SK-N-SH (cell line): ENCODE measurements around the gene CDCP1. TPM values are rescaled to one million over a fixed set of nuclear protein-coding genes. Genes with fewer than 3 reads are reported as not detected.
A peak's percentile ranks its signal among the peaks of the same experiment; 100 is the strongest.
"Not testable (repeated sequence)": the region's sequence is repeated elsewhere in the genome, so short reads cannot be mapped to it uniquely, and the experiment has no call there.

Source experiments
- CTCF ChIA-PET: fragments of 300-600, 350-600 bp; formaldehyde crosslinking; extraction: SDS; loops from one replicate; lab custom pipeline; 2021; lab: Yijun Ruan, JAX
- POLR2A ChIA-PET: fragments of 350-600 bp; sonication (Branson Sonifier 250); formaldehyde crosslinking; extraction: SDS; loops from one replicate; lab custom pipeline; 2020; ENCODE audit warnings: antibody characterized with exemption, inconsistent platforms; lab: Yijun Ruan, JAX
- DNase-seq: peaks from one replicate; pipeline ENCODE4 v3.0.0; 2012
- H2AFZ ChIP-seq: fragments of 200-600 bp; sonication (generic); 2 replicates; pipeline ENCODE4 v1.8.1; 2016; ENCODE audit warnings: antibody characterized with exemption, mild to moderate bottlenecking, low read depth
- H3F3A ChIP-seq: fragments of 200-600 bp; sonication (generic); replicated peaks from 2 replicates; pipeline ENCODE3; 2016; ENCODE audit warnings: antibody characterized with exemption, mild to moderate bottlenecking; ENCODE audit not compliant: insufficient read depth
- H3K27ac ChIP-seq, 2 experiments: fragments of 200-500 bp in 1 of 2; fragments of 200-600 bp in 1 of 2; sonication (Bioruptor generic) in 1 of 2; sonication (generic), shearing (Covaris generic) in 1 of 2; 2 replicates each; pipeline versions ENCODE4 v1.5.1 to v1.6.1; 2014 to 2016; ENCODE audit warnings: low read depth in 2 of 2, inconsistent platforms in 1 of 2, low read length in 1 of 2, mild to moderate bottlenecking in 1 of 2, mixed read lengths in 1 of 2
- H3K27me3 ChIP-seq: fragments of 200-600 bp; sonication (generic), shearing (Covaris generic); 2 replicates; pipeline ENCODE4 v1.6.1; 2016; ENCODE audit warnings: mixed run types; ENCODE audit not compliant: insufficient read depth
- H3K36me3 ChIP-seq, 2 experiments: fragments of 200-500 bp in 1 of 2; fragments of 200-600 bp in 1 of 2; sonication (Bioruptor generic) in 1 of 2; sonication (generic) in 1 of 2; replicated peaks in 1 of 2; 2 replicates each; pipeline versions ENCODE3 to v1.5.1; 2014 to 2016; ENCODE audit warnings: low read length in 1 of 2, mild to moderate bottlenecking in 1 of 2; ENCODE audit not compliant: insufficient read depth in 2 of 2, control insufficient read depth in 1 of 2
- H3K4me1 ChIP-seq, 2 experiments: fragments of 200-500 bp in 1 of 2; fragments of 200-600 bp in 1 of 2; sonication (Bioruptor generic) in 1 of 2; sonication (generic), shearing (Covaris generic) in 1 of 2; 2 replicates each; pipeline versions ENCODE4 v1.5.1 to v1.6.1; 2014 to 2016; ENCODE audit warnings: low read depth in 1 of 2, low read length in 1 of 2, mixed run types in 1 of 2; ENCODE audit not compliant: insufficient read depth in 2 of 2, control insufficient read depth in 1 of 2
- H3K4me2 ChIP-seq: fragments of 200-600 bp; sonication (generic), shearing (Covaris generic); 2 replicates; pipeline ENCODE4 v1.6.1; 2017; ENCODE audit warnings: mixed run types
- H3K4me3 ChIP-seq, 2 experiments: fragments of 200-500 bp in 1 of 2; fragments of 200-600 bp in 1 of 2; sonication (Bioruptor generic) in 1 of 2; sonication (generic), shearing (Covaris generic) in 1 of 2; 2 replicates each; pipeline versions ENCODE4 v1.5.1 to v1.8.1; 2014 to 2016; ENCODE audit warnings: low read depth in 2 of 2, inconsistent platforms in 1 of 2, low read length in 1 of 2, mild to moderate bottlenecking in 1 of 2, mixed read lengths in 1 of 2, moderate library complexity in 1 of 2
- H3K79me2 ChIP-seq: fragments of 200-600 bp; sonication (generic); 2 replicates; pipeline ENCODE4 v1.8.1; 2017; ENCODE audit warnings: mild to moderate bottlenecking; ENCODE audit not compliant: insufficient read depth
- H3K9ac ChIP-seq: fragments of 200-600 bp; sonication (generic); 2 replicates; pipeline ENCODE4 v1.6.1; 2017; ENCODE audit warnings: mixed run types
- H3K9me2 ChIP-seq: fragments of 200-600 bp; sonication (generic); 2 replicates; pipeline ENCODE4 v1.6.1; 2017; ENCODE audit warnings: mixed run types
- H3K9me3 ChIP-seq: fragments of 200-600 bp; sonication (generic); 2 replicates; pipeline ENCODE4 v1.6.1; 2017; ENCODE audit warnings: mixed run types, mild to moderate bottlenecking, moderate library complexity
- H4K20me1 ChIP-seq: fragments of 200-600 bp; sonication (generic); 2 replicates; pipeline ENCODE4 v1.6.1; 2017; ENCODE audit warnings: mild to moderate bottlenecking, mixed run types; ENCODE audit not compliant: insufficient read depth
- CTCF ChIP-seq: fragments of 200-600 bp; sonication (generic); IDR thresholded peaks from 2 replicates; pipeline ENCODE4 v1.6.1; 2017; ENCODE audit warnings: antibody characterized with exemption, mild to moderate bottlenecking, moderate library complexity
- ELF1 ChIP-seq: IDR thresholded peaks from 2 replicates; pipeline ENCODE4 v1.4.0; 2012
- FOSL2 ChIP-seq: IDR thresholded peaks from 2 replicates; pipeline ENCODE4 v1.4.0; 2012; ENCODE audit warnings: low read depth, mild to moderate bottlenecking, moderate library complexity, borderline replicate concordance
- FOXM1 ChIP-seq: IDR thresholded peaks from 2 replicates; pipeline ENCODE4 v1.4.0; 2012; ENCODE audit warnings: low read depth, mild to moderate bottlenecking
- GABPA ChIP-seq: IDR thresholded peaks from 2 replicates; pipeline ENCODE4 v1.4.0; 2012; ENCODE audit warnings: low read depth, mild to moderate bottlenecking
- IRF3 ChIP-seq: fragments of 150-350 bp; IDR thresholded peaks from 2 replicates; pipeline ENCODE4 v1.6.1; 2016; ENCODE audit warnings: mild to moderate bottlenecking, low read depth, low read length
- JUND ChIP-seq: IDR thresholded peaks from 2 replicates; pipeline ENCODE4 v1.4.0; 2012
- PBX3 ChIP-seq: IDR thresholded peaks from 2 replicates; pipeline ENCODE4; 2012
- RXRA ChIP-seq: IDR thresholded peaks from 2 replicates; pipeline ENCODE4 v1.4.0; 2012; ENCODE audit warnings: low read depth, mild to moderate bottlenecking, borderline replicate concordance
- TEAD4 ChIP-seq: IDR thresholded peaks from 2 replicates; pipeline ENCODE4 v1.4.0; 2012; ENCODE audit warnings: mild to moderate bottlenecking, borderline replicate concordance; ENCODE audit not compliant: insufficient read depth
- YY1 ChIP-seq: IDR thresholded peaks from 2 replicates; pipeline ENCODE4 v1.4.0; 2012; ENCODE audit warnings: low read depth, mild to moderate bottlenecking
- ZBTB33 ChIP-seq: IDR thresholded peaks from 2 replicates; pipeline ENCODE4 v1.4.0; 2012; ENCODE audit warnings: low read depth, borderline replicate concordance
- WGBS: methylation state at CpG from one replicate; pipeline ENCODE4 v1.1.6; 2017; ENCODE audit warnings: low lambda C conversion rate; 5-methylcytosine and 5-hydroxymethylcytosine counted together
- polyA plus RNA-seq, 3 experiments: library from polyadenylated mRNA; depleted of rRNA; stranded (reverse); fragments of >200 nt; gene quantifications; 2 replicates each; pipeline ENCODE4 v1.2.3, GENCODE V29; 2012

Gene CDCP1
- polyA plus RNA-seq, 1 of the 3 experiments (the other 2 are of a cell fraction): 3.6 TPM

GRCh38 chr3:45078910-45079522 is 67.2 kb downstream of the CDCP1 start:
- no peaks in the 10 kb centered on the region for H3K9me2 ChIP-seq
- CTCF ChIA-PET: interaction anchor here (1.2 kb wide), 1 partner anchor 131 kb away, joined by 3 read pairs; no protein-coding TSS in a partner anchor

GRCh38 chr3:45078256-45078655 is 67.9 kb downstream of the CDCP1 start:
- CTCF ChIA-PET, H3K9ac ChIP-seq, H4K20me1 ChIP-seq, H3K4me3 ChIP-seq, H3K27me3 ChIP-seq, DNase-seq, H3F3A ChIP-seq, H3K27ac ChIP-seq, H3K79me2 ChIP-seq, POLR2A ChIA-PET, H3K36me3 ChIP-seq, H2AFZ ChIP-seq, H3K9me3 ChIP-seq, H3K9me2 ChIP-seq, H3K4me1 ChIP-seq, H3K4me2 ChIP-seq: not testable (repeated sequence)
- 0% methylated on average over 1 of the region's 1 CpG for WGBS

More at GRCh38 chr3:45078910-45079522, 67.2 kb downstream of the CDCP1 start:
- H3F3A ChIP-seq: no peaks in the 10 kb centered on the region
- no peaks in the 10 kb centered on the region for H3K27me3 ChIP-seq
- H3K79me2 ChIP-seq: no peaks in the 10 kb centered on the region
- POLR2A ChIA-PET: no interaction called here
- H4K20me1 ChIP-seq: no peaks in the 10 kb centered on the region
- 75% methylated on average over 7 of the region's 8 CpGs for WGBS
- H3K36me3 ChIP-seq: no peaks in the 10 kb centered on the region
- no peak for DNase-seq
- no peak overlapping the region for H3K4me3 ChIP-seq
- no peak overlapping the region for H2AFZ ChIP-seq
- no peaks in the 10 kb centered on the region for H3K9me3 ChIP-seq
- peaks cover 0 to 4% of the 10 kb centered on the region in 2 experiments; a peak in 2 of 4 replicates for H3K4me1 ChIP-seq
- H3K9ac ChIP-seq: no peak overlapping the region
- TF ChIP-seq YY1 (no peak), JUND (no peak), ELF1 (no peak), CTCF (peak; percentile 33), PBX3 (peak; percentile 58)
- no peak overlapping the region for H3K4me2 ChIP-seq
- H3K27ac ChIP-seq: no peak overlapping the region

- CTCF ChIA-PET: interaction anchor here (0.9 to 1.3 kb wide), 2 partner anchors 20 to 36 kb away, joined by 3 to 4 read pairs; no protein-coding TSS in a partner anchor
- Histone ChIP-seq H3K27ac (no peak overlapping the region), H4K20me1 (no peaks in the 10 kb centered on the region), H3K4me2 (no peak overlapping the region), H3F3A (peaks cover 6% of the 10 kb centered on the region), H3K36me3 (no peaks in the 10 kb centered on the region), H3K27me3 (no peaks in the 10 kb centered on the region), H3K9me3 (no peaks in the 10 kb centered on the region), H3K4me1 (no peaks in the 10 kb centered on the region; a peak in 1 of 4 replicates), H3K9me2 (no peaks in the 10 kb centered on the region), H3K4me3 (no peak overlapping the region), H3K9ac (no peak overlapping the region), H3K79me2 (no peaks in the 10 kb centered on the region), H2AFZ (no peak overlapping the region)
- POLR2A ChIA-PET: no interaction called here
- no peak for DNase-seq
- WGBS: 89% methylated on average over 11 of the region's 11 CpGs
- TF ChIP-seq FOXM1 (no peak), RXRA (no peak), FOSL2 (no peak), PBX3 (no peak), IRF3 (no peak), ELF1 (no peak), GABPA (no peak), TEAD4 (no peak), ZBTB33 (no peak)
These were observed 70.2 kb downstream of the CDCP1 start for GRCh38 chr3:45075821-45076625.
